HCT116 (cell line): ENCODE data around the gene RFTN1. TPM values are rescaled to one million over a fixed set of nuclear protein-coding genes. Genes with fewer than 3 reads are reported as not detected.

Experiments
- ATAC-seq: fragments of 200-7000 bp; cut with Tn5 transposase; 2 replicates; pipeline ENCODE4 v1.9.1; 2020; ENCODE audit warnings: mild to moderate bottlenecking, moderate library complexity
- BruUV-seq: library from RNA; stranded (reverse); fragments of 400-500 nt; replicated peaks from 2 replicates; lab custom pipeline; 2021; lab: Mats Ljungman, UMichigan
- CTCF ChIA-PET: fragments of 300-600 bp; sonication (Branson Sonifier 250); formaldehyde crosslinking; loops from one replicate; lab custom pipeline; 2021; ENCODE audit warnings: antibody characterized with exemption; lab: Charles Lee
- POLR2A ChIA-PET: fragments of 300-600, 350-600 bp; sonication (Branson Sonifier 250); formaldehyde crosslinking; loops from one replicate; lab custom pipeline; 2021; ENCODE audit warnings: antibody characterized with exemption; lab: Charles Lee
- RAD21 ChIA-PET, 2 experiments: fragments of 300-600 bp; sonication (Branson Sonifier 250); formaldehyde crosslinking; loops; one replicate each; lab custom pipeline; 2023; ENCODE audit warnings: low total read pairs in 2 of 2; ENCODE audit not compliant: uncharacterized antibody in 2 of 2, unreplicated experiment in 2 of 2, low non-redundant PET in 1 of 2; lab: Charles Lee
- DNase-seq: peaks from one replicate; pipeline ENCODE4 v3.0.0-alpha.2; 2010; ENCODE audit warnings: low read depth, low spot score
- H2AFZ ChIP-seq: fragments of 200-600 bp; shearing (Covaris generic), sonication (generic); 2 replicates; pipeline ENCODE4 v1.6.1; 2017; ENCODE audit warnings: low read depth, mixed run types, mixed read lengths, antibody characterized with exemption, low read length; ENCODE audit not compliant: poor library complexity, severe bottlenecking
- H3K27ac ChIP-seq: 2 replicates; pipeline ENCODE4 v1.5.1; 2012; ENCODE audit warnings: low read depth, low read length
- H3K27me3 ChIP-seq: fragments of 200-600 bp; sonication (generic); 2 replicates; pipeline ENCODE4 v1.6.1; 2016; ENCODE audit warnings: mixed run types, low read length, mixed read lengths; ENCODE audit not compliant: insufficient read depth
- H3K36me3 ChIP-seq, 2 experiments: fragments of 200-500 bp in 1 of 2; fragments of 200-600 bp in 1 of 2; sonication (Bioruptor generic) in 1 of 2; sonication (generic) in 1 of 2; 2 replicates each; pipeline versions ENCODE4 v1.5.1 to v1.6.1; 2014 to 2016; ENCODE audit warnings: low read length in 2 of 2, inconsistent platforms in 1 of 2, mixed read lengths in 1 of 2, mixed run types in 1 of 2; ENCODE audit not compliant: insufficient read depth in 2 of 2, control insufficient read depth in 1 of 2
- H3K4me1 ChIP-seq, 2 experiments: fragments of 200-600 bp in 1 of 2; sonication (generic) in 1 of 2; 2 replicates each; pipeline versions ENCODE4 v1.5.1 to v1.6.1; 2012 to 2017; ENCODE audit warnings: low read length in 2 of 2, inconsistent platforms in 1 of 2, mild to moderate bottlenecking in 1 of 2, mixed read lengths in 1 of 2, mixed run types in 1 of 2, moderate library complexity in 1 of 2; ENCODE audit not compliant: insufficient read depth in 2 of 2, control insufficient read depth in 1 of 2
- H3K4me2 ChIP-seq: fragments of 200-600 bp; sonication (generic); 2 replicates; pipeline ENCODE4 v1.6.1; 2017; ENCODE audit warnings: mixed run types, low read length, mixed read lengths
- H3K4me3 ChIP-seq, 2 experiments: fragments of 200-600 bp in 1 of 2; sonication (generic) in 1 of 2; replicated peaks in 1 of 2; 2 replicates each; pipeline ENCODE4 v1.5.1; 2011 to 2016; ENCODE audit warnings: low read length in 2 of 2, control low read depth in 1 of 2, low read depth in 1 of 2, mild to moderate bottlenecking in 1 of 2, mixed read lengths in 1 of 2, mixed run types in 1 of 2
- H3K79me2 ChIP-seq: fragments of 200-600 bp; sonication (generic); 2 replicates; pipeline ENCODE4 v1.6.1; 2017; ENCODE audit warnings: mild to moderate bottlenecking, mixed run types, low read length, moderate library complexity, mixed read lengths; ENCODE audit not compliant: insufficient read depth
- H3K9ac ChIP-seq: fragments of 200-600 bp; sonication (generic); 2 replicates; pipeline ENCODE4 v1.6.1; 2016; ENCODE audit warnings: low read length, mixed read lengths
- H3K9me2 ChIP-seq: fragments of 200-600 bp; sonication (generic), shearing (Covaris generic); 2 replicates; pipeline ENCODE4 v1.6.1; 2017; ENCODE audit warnings: mixed run types, mild to moderate bottlenecking, moderate library complexity; ENCODE audit not compliant: insufficient read depth
- H3K9me3 ChIP-seq, 2 experiments: fragments of 200-500 bp in 1 of 2; fragments of 200-600 bp in 1 of 2; sonication (Bioruptor generic) in 1 of 2; sonication (generic) in 1 of 2; 2 replicates each; pipeline ENCODE4 v1.6.1; 2014 to 2017; ENCODE audit warnings: low read length in 2 of 2, mixed read lengths in 2 of 2, inconsistent platforms in 1 of 2, low read depth in 1 of 2, mild to moderate bottlenecking in 1 of 2, mixed run types in 1 of 2, moderate library complexity in 1 of 2; ENCODE audit not compliant: control insufficient read depth in 1 of 2, insufficient read depth in 1 of 2
- H4K20me1 ChIP-seq: fragments of 200-600 bp; sonication (generic), shearing (Covaris generic); 2 replicates; pipeline ENCODE4 v1.6.1; 2017; ENCODE audit warnings: mixed run types, mild to moderate bottlenecking, moderate library complexity; ENCODE audit not compliant: insufficient read depth
- EZH2phosphoT487 ChIP-seq: fragments of 200-600 bp; IDR thresholded peaks from 2 replicates; pipeline ENCODE4 v1.6.1; 2018; ENCODE audit warnings: antibody characterized with exemption, borderline replicate concordance
- FOSL1 ChIP-seq: IDR thresholded peaks from 2 replicates; pipeline ENCODE4 v1.6.1; 2012; ENCODE audit warnings: low read depth
- YY1 ChIP-seq: IDR thresholded peaks from 2 replicates; pipeline ENCODE4 v1.6.1; 2011; ENCODE audit warnings: low read length, low read depth, moderate library complexity, mild to moderate bottlenecking; ENCODE audit not compliant: insufficient replicate concordance; ENCODE audit errors: extremely low read depth
- intact Hi-C: fragments of 100-400 bp; cut with micrococcal nuclease; formaldehyde crosslinking; loops from 2 replicates; pipeline ENCODE4 v1.10.0; 2022
- total RNA-seq: library from RNA; stranded (reverse); gene quantifications from one replicate; pipeline ENCODE4 v1.2.1, GENCODE V29; 2021; ENCODE audit not compliant: unreplicated experiment
- TF ChIP-seq, protein P1 (sequence below), 3 experiments: fragments of 200-600 bp in 1 of 3; sonication (generic) in 1 of 3; IDR thresholded peaks in 2 of 3; conservative IDR thresholded peaks in 1 of 3; 2 replicates each; pipeline ENCODE4 v1.5.1; 2012 to 2017; ENCODE audit warnings: low read depth in 2 of 3, low read length in 2 of 3, antibody characterized with exemption in 1 of 3, borderline replicate concordance in 1 of 3, control low read depth in 1 of 3, mild to moderate bottlenecking in 1 of 3, mixed read lengths in 1 of 3, mixed run types in 1 of 3, moderate library complexity in 1 of 3; ENCODE audit not compliant: insufficient read depth in 1 of 3
- TF ChIP-seq, protein P2 (sequence below): IDR thresholded peaks from 2 replicates; pipeline ENCODE4 v1.6.1; 2011; ENCODE audit warnings: mild to moderate bottlenecking, low read length, moderate library complexity; ENCODE audit not compliant: insufficient replicate concordance; ENCODE audit errors: extremely low read depth

Gene RFTN1
- total RNA-seq, 1 experiment from 2014 or later = 3.9 TPM

- no peak overlapping the region for H3K27ac ChIP-seq
- no peaks in the 10 kb centered on the region for H3K9me2 ChIP-seq
- CTCF ChIA-PET = no interaction called here
- no peak overlapping the region for H3K9ac ChIP-seq
- no peak for TF ChIP-seq FOSL1
- TF ChIP-seq, protein P1, sequence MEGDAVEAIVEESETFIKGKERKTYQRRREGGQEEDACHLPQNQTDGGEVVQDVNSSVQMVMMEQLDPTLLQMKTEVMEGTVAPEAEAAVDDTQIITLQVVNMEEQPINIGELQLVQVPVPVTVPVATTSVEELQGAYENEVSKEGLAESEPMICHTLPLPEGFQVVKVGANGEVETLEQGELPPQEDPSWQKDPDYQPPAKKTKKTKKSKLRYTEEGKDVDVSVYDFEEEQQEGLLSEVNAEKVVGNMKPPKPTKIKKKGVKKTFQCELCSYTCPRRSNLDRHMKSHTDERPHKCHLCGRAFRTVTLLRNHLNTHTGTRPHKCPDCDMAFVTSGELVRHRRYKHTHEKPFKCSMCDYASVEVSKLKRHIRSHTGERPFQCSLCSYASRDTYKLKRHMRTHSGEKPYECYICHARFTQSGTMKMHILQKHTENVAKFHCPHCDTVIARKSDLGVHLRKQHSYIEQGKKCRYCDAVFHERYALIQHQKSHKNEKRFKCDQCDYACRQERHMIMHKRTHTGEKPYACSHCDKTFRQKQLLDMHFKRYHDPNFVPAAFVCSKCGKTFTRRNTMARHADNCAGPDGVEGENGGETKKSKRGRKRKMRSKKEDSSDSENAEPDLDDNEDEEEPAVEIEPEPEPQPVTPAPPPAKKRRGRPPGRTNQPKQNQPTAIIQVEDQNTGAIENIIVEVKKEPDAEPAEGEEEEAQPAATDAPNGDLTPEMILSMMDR (IDR thresholded peaks at IDR 0.05 in 2 of 3, conservative IDR thresholded peaks at IDR 0.05 in 1 of 3; ENCODE audit: borderline replicate concordance in 1 of 3, insufficient read depth in 1 of 3, low read depth in 2 of 3, low read length in 2 of 3) = no peak
- DNase-seq (no peak), ATAC-seq (no peak)
- H3K36me3 ChIP-seq = no peaks in the 10 kb centered on the region
- POLR2A ChIA-PET = no interaction called here
- H3K9me3 ChIP-seq = no peaks in the 10 kb centered on the region
- no peaks in the 10 kb centered on the region for H3K79me2 ChIP-seq
- no peak overlapping the region for H3K4me2 ChIP-seq
- H4K20me1 ChIP-seq = no peaks in the 10 kb centered on the region
- RAD21 ChIA-PET = no interaction called here
- H3K27me3 ChIP-seq = no peaks in the 10 kb centered on the region
- intact Hi-C loops = no loop called here
- H2AFZ ChIP-seq = no peak overlapping the region
- H3K4me1 ChIP-seq = no peaks in the 10 kb centered on the region
- BruUV-seq = no TSS peak
- no peak overlapping the region for H3K4me3 ChIP-seq
Observed at GRCh38 chr3:16501376-16501775, 12.1 kb downstream of the RFTN1 start.

GRCh38 chr3:16500911-16501310 lies 12.6 kb downstream of the RFTN1 start:
- intact Hi-C loops = no loop called here
- H3K4me1 ChIP-seq = no peaks in the 10 kb centered on the region
- no peak overlapping the region for H3K9ac ChIP-seq
- ChIA-PET CTCF (no interaction called here), POLR2A (no interaction called here), RAD21 (no interaction called here)
- no peaks in the 10 kb centered on the region for H3K9me3 ChIP-seq
- BruUV-seq = no TSS peak
- H2AFZ ChIP-seq = no peak overlapping the region
- no peaks in the 10 kb centered on the region for H4K20me1 ChIP-seq
- H3K79me2 ChIP-seq = no peaks in the 10 kb centered on the region
- H3K4me2 ChIP-seq = no peak overlapping the region
- TF ChIP-seq EZH2phosphoT487 (no peak), YY1 (no peak)
- TF ChIP-seq, protein P2, sequence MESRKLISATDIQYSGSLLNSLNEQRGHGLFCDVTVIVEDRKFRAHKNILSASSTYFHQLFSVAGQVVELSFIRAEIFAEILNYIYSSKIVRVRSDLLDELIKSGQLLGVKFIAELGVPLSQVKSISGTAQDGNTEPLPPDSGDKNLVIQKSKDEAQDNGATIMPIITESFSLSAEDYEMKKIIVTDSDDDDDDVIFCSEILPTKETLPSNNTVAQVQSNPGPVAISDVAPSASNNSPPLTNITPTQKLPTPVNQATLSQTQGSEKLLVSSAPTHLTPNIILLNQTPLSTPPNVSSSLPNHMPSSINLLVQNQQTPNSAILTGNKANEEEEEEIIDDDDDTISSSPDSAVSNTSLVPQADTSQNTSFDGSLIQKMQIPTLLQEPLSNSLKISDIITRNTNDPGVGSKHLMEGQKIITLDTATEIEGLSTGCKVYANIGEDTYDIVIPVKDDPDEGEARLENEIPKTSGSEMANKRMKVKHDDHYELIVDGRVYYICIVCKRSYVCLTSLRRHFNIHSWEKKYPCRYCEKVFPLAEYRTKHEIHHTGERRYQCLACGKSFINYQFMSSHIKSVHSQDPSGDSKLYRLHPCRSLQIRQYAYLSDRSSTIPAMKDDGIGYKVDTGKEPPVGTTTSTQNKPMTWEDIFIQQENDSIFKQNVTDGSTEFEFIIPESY = no peak
- H3K27ac ChIP-seq = no peak overlapping the region
- DNase-seq = no peak
- no peaks in the 10 kb centered on the region for H3K36me3 ChIP-seq
- no peaks in the 10 kb centered on the region for H3K27me3 ChIP-seq
- no peak overlapping the region for H3K4me3 ChIP-seq
- no peak for ATAC-seq
- no peaks in the 10 kb centered on the region for H3K9me2 ChIP-seq
